Measurements from ENCODE around the gene FLYWCH2.
"Not testable (repeated sequence)": the region's sequence is repeated elsewhere in the genome, so short reads cannot be mapped to it uniquely, and the experiment has no call there.

FLYWCH2 gene

DNA sequence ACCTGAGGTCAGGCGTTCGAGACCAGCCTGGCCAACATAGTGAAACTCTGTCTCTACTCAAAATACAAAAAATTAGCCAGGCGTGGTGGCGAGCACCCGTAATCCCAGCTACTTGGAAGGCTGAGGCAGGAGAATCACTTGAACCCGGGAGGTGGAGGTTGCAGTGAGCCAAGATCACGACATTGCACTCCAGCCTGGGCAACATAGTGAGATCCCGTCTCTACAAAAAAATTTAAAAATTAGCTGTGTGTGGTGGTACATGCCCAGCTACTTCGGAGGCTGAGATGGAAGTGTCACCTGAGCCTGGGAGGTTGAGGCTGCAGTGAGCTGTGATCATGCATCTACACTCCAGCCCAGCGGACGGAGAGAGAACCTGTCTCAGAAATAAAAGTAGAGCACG is 60.7 kb downstream of the FLYWCH2 start:
- ATAC-seq (ENCODE audit: low read depth); H3K27ac Mint-ChIP-seq; DNase-seq (ENCODE audit: low spot score in 2 of 2); H3K4me3 Mint-ChIP-seq; H3K27me3 Mint-ChIP-seq; H3K4me1 Mint-ChIP-seq; H3K9me3 Mint-ChIP-seq: not testable (repeated sequence)
- peaks cover 21% of the 10 kb centered on the region for H3K36me3 Mint-ChIP-seq

- H3K4me1 Mint-ChIP-seq, result no peaks in the 10 kb centered on the region
- no peaks in the 10 kb centered on the region for H3K9me3 Mint-ChIP-seq
- ATAC-seq (ENCODE audit: low read depth) (no peak), DNase-seq (ENCODE audit: low spot score in 2 of 2) (no peak)
- peaks cover 21% of the 10 kb centered on the region for H3K36me3 Mint-ChIP-seq
- no peak overlapping the region for H3K27ac Mint-ChIP-seq
- no peaks in the 10 kb centered on the region for H3K27me3 Mint-ChIP-seq
- no peak overlapping the region for H3K4me3 Mint-ChIP-seq
Measured at GRCh38 chr16:2946649-2947048, 63.6 kb downstream of the FLYWCH2 start.
